IPS-18a (cell line): Measurements from ENCODE around the gene ACTL9.

Experiments
- H3K27ac ChIP-seq: one replicate; pipeline ENCODE4 v1.5.1; 2013; ENCODE audit warnings: low read length
- H3K27me3 ChIP-seq: one replicate; pipeline ENCODE4 v1.6.1; 2013; ENCODE audit warnings: mild to moderate bottlenecking, low read length; ENCODE audit not compliant: control insufficient read depth, insufficient read depth
- H3K36me3 ChIP-seq: one replicate; pipeline ENCODE4 v1.6.1; 2013; ENCODE audit warnings: low read depth, low read length; ENCODE audit not compliant: control insufficient read depth
- H3K4me1 ChIP-seq: one replicate; pipeline ENCODE4 v1.6.1; 2013; ENCODE audit warnings: low read depth, low read length; ENCODE audit not compliant: control insufficient read depth
- H3K4me3 ChIP-seq: one replicate; pipeline ENCODE4 v1.5.1; 2013; ENCODE audit warnings: low read length
- H3K9ac ChIP-seq: one replicate; pipeline ENCODE4 v1.6.1; 2013; ENCODE audit warnings: mild to moderate bottlenecking, low read length, moderate library complexity
- H3K9me3 ChIP-seq: one replicate; pipeline ENCODE4 v1.6.1; 2013; ENCODE audit warnings: low read depth, low read length; ENCODE audit not compliant: control insufficient read depth

ACTL9 gene

GRCh38 chr19:8682931-8683330, 15.7 kb downstream of the ACTL9 start:
- Histone ChIP-seq H3K27ac (no peak overlapping the region), H3K4me1 (no peaks in the 10 kb centered on the region)

GRCh38 chr19:8682472-8682871, 16.1 kb downstream of the ACTL9 start:
- no peaks in the 10 kb centered on the region for H3K9me3 ChIP-seq
- H3K9ac ChIP-seq: no peak overlapping the region
- H3K36me3 ChIP-seq: no peaks in the 10 kb centered on the region
- no peaks in the 10 kb centered on the region for H3K27me3 ChIP-seq
- H3K4me1 ChIP-seq: no peaks in the 10 kb centered on the region
- H3K4me3 ChIP-seq: no peak overlapping the region
- no peak overlapping the region for H3K27ac ChIP-seq

More at GRCh38 chr19:8682931-8683330, 15.7 kb downstream of the ACTL9 start:
- H3K27me3 ChIP-seq: no peaks in the 10 kb centered on the region
- no peak overlapping the region for H3K9ac ChIP-seq
- no peaks in the 10 kb centered on the region for H3K36me3 ChIP-seq
- no peak overlapping the region for H3K4me3 ChIP-seq
- no peaks in the 10 kb centered on the region for H3K9me3 ChIP-seq

GRCh38 chr19:8681345-8682029, 17.1 kb downstream of the ACTL9 start:
- no peak overlapping the region for H3K27ac ChIP-seq
- H3K9me3 ChIP-seq: no peaks in the 10 kb centered on the region
- no peaks in the 10 kb centered on the region for H3K27me3 ChIP-seq
- no peak overlapping the region for H3K4me3 ChIP-seq
- no peak overlapping the region for H3K9ac ChIP-seq
- H3K36me3 ChIP-seq: no peaks in the 10 kb centered on the region
- H3K4me1 ChIP-seq: no peaks in the 10 kb centered on the region

- Histone ChIP-seq H3K27ac (no peak overlapping the region), H3K4me3 (no peak overlapping the region), H3K9ac (no peak overlapping the region), H3K9me3 (no peaks in the 10 kb centered on the region), H3K36me3 (no peaks in the 10 kb centered on the region), H3K27me3 (no peaks in the 10 kb centered on the region), H3K4me1 (no peaks in the 10 kb centered on the region)
Measured at GRCh38 chr19:8680676-8681344, 17.8 kb downstream of the ACTL9 start.

- no peak overlapping the region for H3K4me3 ChIP-seq
- no peaks in the 10 kb centered on the region for H3K27me3 ChIP-seq
- H3K9ac ChIP-seq: no peak overlapping the region
- H3K9me3 ChIP-seq: no peaks in the 10 kb centered on the region
- H3K4me1 ChIP-seq: no peaks in the 10 kb centered on the region
- H3K27ac ChIP-seq: no peak overlapping the region
- no peaks in the 10 kb centered on the region for H3K36me3 ChIP-seq
Measured at GRCh38 chr19:8678244-8678807, 20.3 kb downstream of the ACTL9 start.

GRCh38 chr19:8675066-8675465, 23.5 kb downstream of the ACTL9 start:
- H3K27me3 ChIP-seq: no peaks in the 10 kb centered on the region
- H3K4me1 ChIP-seq: no peaks in the 10 kb centered on the region
- no peak overlapping the region for H3K27ac ChIP-seq
- no peak overlapping the region for H3K9ac ChIP-seq
- H3K4me3 ChIP-seq: no peak overlapping the region
- H3K36me3 ChIP-seq: no peaks in the 10 kb centered on the region
- H3K9me3 ChIP-seq: no peaks in the 10 kb centered on the region

GRCh38 chr19:8673276-8673891, 25.2 kb downstream of the ACTL9 start:
- Histone ChIP-seq H3K27me3 (no peaks in the 10 kb centered on the region), H3K9ac (no peak overlapping the region), H3K36me3 (no peaks in the 10 kb centered on the region), H3K4me1 (no peaks in the 10 kb centered on the region), H3K4me3 (no peak overlapping the region), H3K27ac (no peak overlapping the region), H3K9me3 (no peaks in the 10 kb centered on the region)

- H3K36me3 ChIP-seq: no peaks in the 10 kb centered on the region
- H3K9me3 ChIP-seq: no peaks in the 10 kb centered on the region
- no peaks in the 10 kb centered on the region for H3K4me1 ChIP-seq
- H3K27me3 ChIP-seq: no peaks in the 10 kb centered on the region
- H3K9ac ChIP-seq: no peak overlapping the region
- no peak overlapping the region for H3K4me3 ChIP-seq
- H3K27ac ChIP-seq: no peak overlapping the region
Measured at GRCh38 chr19:8666814-8667405, 31.7 kb downstream of the ACTL9 start.

GRCh38 chr19:8665468-8666213, 33.0 kb downstream of the ACTL9 start:
- Histone ChIP-seq H3K27ac (no peak overlapping the region), H3K27me3 (no peaks in the 10 kb centered on the region), H3K4me3 (no peak overlapping the region), H3K9me3 (no peaks in the 10 kb centered on the region), H3K9ac (no peak overlapping the region), H3K36me3 (no peaks in the 10 kb centered on the region), H3K4me1 (no peaks in the 10 kb centered on the region)

GRCh38 chr19:8664671-8665057, 33.9 kb downstream of the ACTL9 start:
- H3K9me3 ChIP-seq: no peaks in the 10 kb centered on the region
- H3K4me1 ChIP-seq: no peaks in the 10 kb centered on the region
- no peaks in the 10 kb centered on the region for H3K36me3 ChIP-seq
- no peak overlapping the region for H3K9ac ChIP-seq
- H3K27ac ChIP-seq: no peak overlapping the region
- H3K27me3 ChIP-seq: no peaks in the 10 kb centered on the region
- no peak overlapping the region for H3K4me3 ChIP-seq
